Left colon (tissue), 2 donors: ENCODE results near the gene CPNE2. TPM values are rescaled to one million over a fixed set of nuclear protein-coding genes. Genes with fewer than 3 reads are reported as not detected.
A peak's percentile ranks its signal among the peaks of the same experiment; 100 is the strongest.
"Not testable (repeated sequence)": the region's sequence is repeated elsewhere in the genome, so short reads cannot be mapped to it uniquely, and the experiment has no call there.

ENCODE experiments used
- ATAC-seq: fragments of 200-7000 bp; cut with Tn5 transposase; one replicate; pipeline ENCODE4 v1.9.1; 2020; ENCODE audit warnings: mild to moderate bottlenecking, moderate library complexity
- DNase-seq, 2 donors: peaks; one replicate each; pipeline ENCODE4 v3.0.0-alpha.2; 2020
- intact Hi-C, 2 donors: fragments of 100-400 bp; cut with DNase I in 1 of 2; cut with micrococcal nuclease in 1 of 2; formaldehyde crosslinking; loops; one replicate each; pipeline versions ENCODE4 v1.11.2 to v1.14.0; 2022; cut with DNase I, micrococcal nuclease
- total RNA-seq, 2 donors: library from RNA; stranded (reverse); fragmentation: NEBNext Ultra II Directional; extraction: Animal tissue kit (Norgen Biotek cat#: 25700); gene quantifications; one replicate each; pipeline ENCODE4 v1.2.1, GENCODE V29; 2021
- donor health status: DM: no; HTN: no; CAD: no.
- donor health status: DM: yes; HTN: yes; CAD: no.

Gene CPNE2
- total RNA-seq, 2 donors from 2014 or later, result 73.2 to 91.0 TPM

DNA sequence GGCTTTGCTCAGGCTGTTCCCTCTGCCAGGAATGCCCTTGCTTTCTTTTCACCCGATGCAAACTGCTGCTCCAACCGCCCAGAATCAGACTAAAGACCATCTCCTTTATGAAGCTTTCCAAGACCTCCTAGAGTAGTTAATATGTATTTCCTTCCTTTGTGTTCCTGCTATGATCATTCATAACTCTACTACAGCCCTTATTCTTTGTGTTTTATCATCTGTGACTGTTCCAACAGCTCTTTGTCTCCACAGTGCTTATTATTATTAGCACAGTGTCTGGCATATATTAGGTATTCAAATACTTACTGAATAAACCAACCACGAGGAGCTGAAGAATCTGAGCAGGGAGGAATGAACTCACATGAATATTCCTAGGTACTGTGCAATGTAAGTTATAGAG is 85.8 kb downstream of the CPNE2 start:
- ATAC-seq, result no peak
- intact Hi-C loops, result no loop called here
- no peak for DNase-seq

DNA sequence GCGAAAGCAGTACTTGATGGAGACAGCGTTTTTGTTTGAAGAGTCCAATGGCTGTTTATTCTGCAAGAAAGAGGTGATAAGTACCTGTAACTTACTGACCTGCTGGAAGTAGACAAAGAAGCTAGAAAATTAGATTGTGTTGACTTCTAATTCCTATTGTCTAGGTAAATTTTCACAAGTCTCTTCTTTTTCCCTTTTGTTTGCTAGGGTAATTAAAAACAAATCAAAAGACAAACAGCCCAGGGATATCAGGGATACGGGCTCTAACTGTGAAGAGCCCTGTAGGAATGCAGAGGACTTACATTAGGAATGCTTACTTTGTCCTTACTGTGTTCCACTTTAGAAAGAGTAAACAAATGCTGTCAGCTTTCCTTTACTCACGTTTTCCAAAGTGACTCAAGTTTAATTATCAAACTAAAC is 86.4 kb downstream of the CPNE2 start:
- no peak for DNase-seq
- intact Hi-C loops, result no loop called here
- ATAC-seq, result no peak

DNA sequence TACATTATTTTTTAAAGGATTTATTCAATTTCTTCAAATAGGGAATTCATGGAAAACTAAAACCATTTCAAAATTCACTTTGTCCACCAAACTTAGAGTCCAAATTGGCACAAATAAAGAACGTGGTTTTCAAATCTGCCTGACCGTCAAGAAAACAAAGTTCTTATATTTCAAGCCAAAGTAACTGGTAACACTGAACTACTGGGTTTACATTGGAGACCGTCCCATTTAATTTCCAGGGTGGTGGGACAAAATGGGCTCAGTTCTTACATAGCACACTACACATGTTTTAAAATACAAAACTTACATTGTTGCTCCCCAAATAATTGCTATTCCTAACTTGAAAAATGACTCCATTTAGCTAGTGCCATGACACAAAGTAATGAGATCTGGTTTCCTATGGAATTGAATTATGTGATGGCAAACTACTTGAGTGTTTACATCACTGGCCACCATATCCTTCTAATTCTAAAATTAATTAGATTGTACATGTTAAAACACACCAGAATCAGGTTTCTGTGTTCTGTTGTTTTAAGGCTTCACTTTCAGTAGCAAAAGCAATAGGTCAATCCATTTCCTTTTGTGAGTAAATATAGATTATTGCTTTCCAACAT is 86.9 kb downstream of the CPNE2 start:
- intact Hi-C loops, result no loop called here
- ATAC-seq (no peak), DNase-seq (no peak)

DNA sequence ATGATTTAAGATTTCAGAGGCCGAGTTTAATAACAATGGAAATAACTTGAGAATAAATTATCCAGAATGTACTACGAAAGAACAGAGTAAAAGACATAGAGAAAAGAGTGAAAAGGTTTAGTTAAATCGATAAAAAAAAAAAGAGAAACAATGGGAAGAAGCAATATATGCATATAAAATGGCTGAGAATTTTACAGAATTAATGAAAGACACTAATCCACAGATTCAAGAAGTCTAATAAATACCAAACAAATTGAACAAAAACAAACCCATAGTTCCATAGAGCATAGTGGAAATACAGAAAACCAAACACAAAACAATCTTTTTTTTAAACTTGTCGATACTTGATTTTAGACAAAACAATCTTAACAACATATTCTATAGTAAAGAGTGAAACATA is 91.7 kb downstream of the CPNE2 start:
- ATAC-seq, result no peak
- no peak for DNase-seq
- intact Hi-C loops, result no loop called here

DNA sequence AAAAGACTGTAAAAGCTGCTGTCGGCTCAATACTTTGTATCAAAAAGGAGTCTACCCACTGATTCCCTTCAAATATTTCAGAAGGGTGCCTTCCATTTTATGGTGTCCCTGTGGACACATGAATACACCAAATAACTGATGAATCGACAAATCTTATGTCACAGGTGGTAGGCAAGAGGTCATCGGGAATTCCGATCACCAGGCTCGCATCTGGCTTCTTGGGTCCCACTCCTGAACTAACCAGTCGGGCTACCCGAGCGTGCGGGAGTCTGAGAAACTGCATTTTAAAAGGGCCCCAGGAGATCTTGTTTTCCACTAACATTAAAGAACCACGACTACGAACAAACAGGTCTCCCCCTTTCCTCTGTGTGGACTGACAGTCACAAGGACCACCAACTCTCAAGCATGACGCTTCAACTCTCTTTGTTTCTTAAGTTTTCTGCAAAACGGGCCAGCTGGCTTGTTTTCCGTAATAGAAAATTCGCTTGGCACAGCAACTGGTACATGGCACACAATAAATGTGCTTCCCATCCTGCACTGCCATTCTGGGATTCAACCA is 92.6 kb downstream of the CPNE2 start:
- ATAC-seq, result no peak
- intact Hi-C loops, result no loop called here

DNA sequence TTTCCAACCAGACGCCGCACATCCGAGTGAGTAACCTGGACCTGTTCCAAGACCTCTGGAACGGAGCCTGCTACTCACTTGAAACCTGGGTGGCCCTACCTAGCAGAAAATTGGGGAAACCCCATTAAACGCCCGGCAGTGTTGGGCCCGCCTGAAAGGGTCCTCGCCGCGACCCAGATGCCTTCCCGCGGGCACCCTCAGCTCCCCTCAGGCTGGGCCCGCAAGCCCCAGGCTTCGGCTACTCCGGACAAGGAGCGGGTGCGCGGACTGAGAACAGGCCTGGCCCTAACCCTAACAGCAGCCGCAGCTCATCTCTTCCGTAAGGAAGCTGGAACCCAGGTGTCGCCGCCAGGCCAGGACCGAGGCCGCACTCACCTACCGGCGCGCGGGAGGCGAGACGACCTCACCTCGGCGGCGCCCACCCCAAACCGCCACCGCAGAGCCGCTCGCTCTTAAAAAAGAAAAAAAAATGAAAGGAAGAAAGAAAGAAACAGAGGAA is 93.1 kb downstream of the CPNE2 start:
- peak; percentile 43 for ATAC-seq
- peak; percentile 41 to 57 for DNase-seq
- intact Hi-C loops, result no loop called here

More for the DNA sequence above, 92.6 kb downstream of the CPNE2 start:
- DNase-seq, result no peak

DNA sequence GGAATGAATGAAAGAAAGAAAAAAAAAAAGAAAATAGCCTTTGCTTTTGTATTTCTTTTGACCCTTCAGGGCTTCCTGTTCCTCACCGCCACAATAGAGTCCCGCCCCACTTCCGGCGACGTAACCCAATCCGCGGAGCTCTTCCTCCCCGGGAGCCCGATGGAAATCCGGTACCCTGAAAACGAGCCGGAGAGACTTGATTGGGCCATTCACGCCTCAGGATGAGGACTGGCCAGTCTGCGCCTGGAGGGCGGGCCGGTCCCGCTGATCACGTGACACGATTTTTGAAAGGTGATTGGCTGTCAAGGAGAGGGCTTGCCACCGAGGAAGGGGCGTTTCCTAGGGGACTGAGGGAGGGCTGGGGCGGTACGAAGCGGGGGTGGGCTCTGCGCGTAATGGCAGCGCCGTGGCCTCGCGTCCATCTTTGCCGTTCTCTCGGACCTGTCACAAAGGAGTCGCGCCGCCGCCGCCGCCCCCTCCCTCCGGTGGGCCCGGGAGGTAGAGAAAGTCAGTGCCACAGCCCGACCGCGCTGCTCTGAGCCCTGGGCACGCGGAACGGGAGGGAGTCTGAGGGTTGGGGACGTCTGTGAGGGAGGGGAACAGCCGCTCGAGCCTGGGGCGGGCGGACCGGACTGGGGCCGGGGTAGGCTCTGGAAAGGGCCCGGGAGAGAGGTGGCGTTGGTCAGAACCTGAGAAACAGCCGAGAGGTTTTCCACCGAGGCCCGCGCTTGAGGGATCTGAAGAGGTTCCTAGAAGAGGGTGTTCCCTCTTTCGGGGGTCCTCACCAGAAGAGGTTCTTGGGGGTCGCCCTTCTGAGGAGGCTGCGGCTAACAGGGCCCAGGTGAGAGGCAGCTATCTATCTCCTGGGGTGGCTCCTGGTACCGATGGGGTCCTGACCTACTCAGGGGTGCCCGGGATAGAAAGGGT is 93.8 kb downstream of the CPNE2 start, which contains the start of the genes PSME3IP1 and RSPRY1:
Gene PSME3IP1, minus strand, starts transcription at position 95 of the 927 bp plus-strand sequence. CDS start 12,185 bp downstream, outside the sequence.
Gene RSPRY1, plus strand, starts transcription at position 385 of the 927 bp plus-strand sequence. CDS start 18,330 bp downstream, outside the sequence.
- DNase-seq (peak; percentile 95 to 99), ATAC-seq (peak; percentile 87)
- intact Hi-C loops, result no loop called here

DNA sequence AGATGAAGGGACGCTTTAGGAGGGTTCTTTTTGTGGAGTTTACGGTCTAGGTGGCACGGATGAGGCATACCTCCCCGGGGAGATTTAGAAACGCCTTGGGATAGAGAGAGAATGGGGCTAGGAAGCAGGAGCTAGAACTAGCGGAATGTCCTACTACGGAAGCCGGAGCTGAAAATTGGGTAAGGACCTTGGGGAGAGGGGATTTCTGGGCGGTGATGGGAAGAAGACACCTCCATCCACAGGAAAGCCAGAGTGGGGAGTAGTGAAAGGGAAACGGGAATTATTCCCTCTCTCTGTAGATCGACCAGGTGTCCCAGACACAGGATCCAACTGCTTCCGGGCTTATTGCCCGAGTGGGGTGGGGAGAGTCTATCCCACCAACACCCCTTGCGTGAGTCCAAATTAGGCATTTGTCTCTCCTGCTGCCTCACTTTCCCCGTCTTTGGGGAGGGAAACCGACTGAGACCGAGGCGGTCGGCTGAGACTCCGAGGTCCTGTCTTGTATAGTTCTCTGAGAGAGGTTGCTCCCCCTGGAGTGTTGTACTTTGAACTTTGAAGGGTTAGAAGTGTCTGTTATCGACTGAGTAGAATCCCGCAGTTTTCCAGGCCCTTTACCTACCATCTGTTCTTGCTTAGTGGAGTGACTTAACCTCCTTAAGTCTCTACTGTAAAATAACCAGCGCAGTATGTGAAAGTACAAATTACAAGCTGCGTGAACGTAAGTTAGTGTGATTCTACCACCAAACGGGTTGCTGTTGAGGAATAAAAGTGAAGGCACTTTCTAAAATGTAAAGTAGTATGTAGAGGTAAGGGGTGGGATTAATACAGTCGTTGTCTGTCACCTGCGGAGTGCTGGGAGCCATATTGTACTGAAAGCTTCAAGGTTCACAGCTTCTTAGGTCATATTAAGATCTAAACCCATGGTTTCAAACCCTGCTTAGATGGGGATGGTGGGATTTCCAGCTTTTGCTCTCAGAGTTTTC is 94.8 kb downstream of the CPNE2 start:
- peak; percentile 37 to 41 for DNase-seq
- peak; percentile 40 for ATAC-seq
- intact Hi-C loops, result no loop called here

DNA sequence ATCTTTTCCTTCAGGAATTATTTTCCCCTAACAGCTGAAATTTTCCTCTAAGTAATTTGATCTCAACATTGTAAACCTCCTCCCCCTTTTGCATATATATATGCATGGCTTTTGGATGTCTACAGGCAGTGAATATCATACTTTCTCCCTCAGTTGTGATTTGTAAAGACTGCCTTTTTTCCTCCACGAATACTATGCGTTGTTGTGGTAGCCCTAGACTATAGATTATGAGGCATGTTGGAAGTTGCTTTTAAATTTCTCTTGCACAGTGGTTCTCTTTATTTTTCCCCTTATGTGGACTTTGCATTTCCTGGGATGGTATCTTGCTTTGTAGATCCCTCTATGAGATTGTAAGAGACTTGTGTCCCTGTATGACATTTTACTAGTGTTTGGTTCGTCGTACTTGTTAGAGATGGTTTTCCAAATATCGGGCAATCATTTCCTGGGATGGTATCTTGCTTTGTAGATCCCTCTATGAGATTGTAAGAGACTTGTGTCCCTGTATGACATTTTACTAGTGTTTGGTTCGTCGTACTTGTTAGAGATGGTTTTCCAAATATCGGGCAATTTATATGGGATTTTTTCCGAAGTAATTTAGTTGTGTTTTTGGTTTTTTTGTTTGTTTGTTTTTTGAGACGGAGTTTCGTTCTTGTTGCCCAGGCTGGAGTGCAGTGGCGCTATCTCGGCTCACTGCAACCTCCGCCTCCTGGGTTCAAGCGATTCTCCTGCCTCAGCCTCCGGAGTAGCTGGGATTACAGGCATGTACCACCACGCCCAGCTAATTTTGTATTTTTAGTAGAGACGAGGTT is 95.7 kb downstream of the CPNE2 start:
- intact Hi-C loops, DNase-seq, ATAC-seq: not testable (repeated sequence)

DNA sequence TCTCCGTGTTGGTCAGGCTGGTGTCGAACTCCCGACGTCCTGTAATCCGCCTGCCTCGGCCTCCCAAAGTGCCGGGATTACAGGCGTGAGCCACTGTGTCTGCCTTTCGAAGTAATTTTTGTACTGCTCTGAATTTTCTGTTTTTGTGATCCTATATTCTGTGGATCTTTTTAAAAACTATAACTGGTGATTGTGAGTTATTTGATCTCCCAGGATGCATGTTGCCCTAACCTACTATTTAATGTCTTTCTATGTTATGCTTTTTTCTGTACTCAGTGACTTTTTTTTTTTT is 96.3 kb downstream of the CPNE2 start:
- no peak for DNase-seq
- intact Hi-C loops, result no loop called here
- ATAC-seq, result no peak

DNA sequence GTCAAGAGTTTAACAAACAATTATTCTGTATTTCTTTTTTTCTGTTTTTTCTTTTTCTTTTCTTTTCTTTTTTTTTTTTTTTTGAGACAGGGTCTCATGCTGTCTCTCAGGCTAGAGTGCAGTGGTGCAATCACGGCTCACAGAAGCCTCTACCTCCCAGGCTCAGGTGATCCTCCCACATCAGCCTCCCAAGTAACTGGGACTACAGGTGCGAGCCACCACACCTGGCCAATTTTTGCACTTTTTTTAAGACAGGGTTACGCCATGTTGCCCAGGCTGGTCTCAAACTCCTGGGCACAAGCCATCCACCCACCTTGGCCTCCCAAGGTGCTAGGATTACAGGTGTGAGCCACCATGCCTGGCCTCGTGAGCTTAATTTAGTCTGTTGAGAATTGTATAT is 97.1 kb downstream of the CPNE2 start:
- intact Hi-C loops, ATAC-seq, DNase-seq: not testable (repeated sequence)

DNA sequence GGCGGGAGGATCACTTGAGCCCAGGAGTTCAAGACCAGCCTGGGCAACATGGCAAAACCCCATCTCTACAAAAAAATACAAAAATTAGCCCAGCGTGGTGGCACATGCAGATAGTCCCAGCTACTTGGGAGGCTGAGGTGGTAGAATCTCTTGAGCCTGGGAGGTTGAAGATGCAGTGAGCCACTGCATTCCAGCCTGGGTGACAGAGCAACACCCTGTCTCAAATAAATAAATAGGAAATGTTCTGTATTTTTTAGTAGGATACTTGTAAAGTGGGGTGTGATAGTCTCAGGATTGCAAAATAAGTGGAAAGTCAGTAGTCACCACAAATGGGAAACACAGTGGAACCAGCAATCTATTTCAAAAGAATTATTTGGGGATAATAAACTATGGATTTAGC is 97.8 kb downstream of the CPNE2 start:
- intact Hi-C loops, result no loop called here
- ATAC-seq (no peak), DNase-seq (no peak)

DNA sequence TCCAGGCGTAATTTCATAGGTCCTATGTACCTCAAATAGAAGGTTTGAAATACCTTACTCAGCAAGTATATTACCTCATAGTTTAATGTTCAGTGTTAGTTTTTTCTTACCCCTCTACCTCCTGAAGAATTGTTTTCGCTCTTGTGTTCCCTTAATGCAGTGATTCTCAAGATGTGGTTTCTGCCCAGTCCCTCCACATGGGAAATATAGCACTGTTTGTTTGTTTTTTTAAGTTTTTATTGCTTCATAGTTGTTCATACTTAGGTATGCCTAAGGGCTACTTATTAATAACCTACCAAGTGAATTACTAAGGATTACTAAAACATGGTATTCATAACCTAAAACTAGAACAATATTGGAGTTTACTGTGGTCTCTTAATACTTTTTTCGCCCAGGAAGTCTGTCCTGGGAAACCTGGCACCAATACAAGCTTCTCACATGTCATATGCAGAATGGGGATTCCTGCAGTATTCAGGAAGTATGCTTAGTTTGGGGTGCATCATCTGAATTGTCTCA is 98.7 kb downstream of the CPNE2 start:
- DNase-seq (no peak), ATAC-seq (no peak)
- intact Hi-C loops, result no loop called here

DNA sequence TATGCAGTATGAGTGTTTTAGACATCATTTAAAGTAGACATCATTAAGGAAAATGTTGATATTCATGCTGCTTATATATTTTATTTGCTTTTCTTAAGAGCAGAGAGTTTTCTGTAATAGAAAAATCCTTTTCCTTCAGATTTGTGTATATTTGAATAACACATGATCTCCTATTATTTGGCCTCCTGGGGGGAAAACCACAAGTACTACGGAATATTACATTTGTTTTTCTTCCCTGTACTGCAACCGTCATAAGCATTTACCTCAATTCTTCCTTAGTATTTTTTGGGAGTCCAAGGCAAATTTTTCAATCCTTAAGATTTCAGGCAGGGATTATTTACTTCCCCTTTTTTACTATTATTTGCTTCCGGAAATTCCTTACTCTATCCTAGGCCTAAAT is 99.8 kb downstream of the CPNE2 start:
- no peak for DNase-seq
- intact Hi-C loops, result no loop called here
- ATAC-seq, result no peak

DNA sequence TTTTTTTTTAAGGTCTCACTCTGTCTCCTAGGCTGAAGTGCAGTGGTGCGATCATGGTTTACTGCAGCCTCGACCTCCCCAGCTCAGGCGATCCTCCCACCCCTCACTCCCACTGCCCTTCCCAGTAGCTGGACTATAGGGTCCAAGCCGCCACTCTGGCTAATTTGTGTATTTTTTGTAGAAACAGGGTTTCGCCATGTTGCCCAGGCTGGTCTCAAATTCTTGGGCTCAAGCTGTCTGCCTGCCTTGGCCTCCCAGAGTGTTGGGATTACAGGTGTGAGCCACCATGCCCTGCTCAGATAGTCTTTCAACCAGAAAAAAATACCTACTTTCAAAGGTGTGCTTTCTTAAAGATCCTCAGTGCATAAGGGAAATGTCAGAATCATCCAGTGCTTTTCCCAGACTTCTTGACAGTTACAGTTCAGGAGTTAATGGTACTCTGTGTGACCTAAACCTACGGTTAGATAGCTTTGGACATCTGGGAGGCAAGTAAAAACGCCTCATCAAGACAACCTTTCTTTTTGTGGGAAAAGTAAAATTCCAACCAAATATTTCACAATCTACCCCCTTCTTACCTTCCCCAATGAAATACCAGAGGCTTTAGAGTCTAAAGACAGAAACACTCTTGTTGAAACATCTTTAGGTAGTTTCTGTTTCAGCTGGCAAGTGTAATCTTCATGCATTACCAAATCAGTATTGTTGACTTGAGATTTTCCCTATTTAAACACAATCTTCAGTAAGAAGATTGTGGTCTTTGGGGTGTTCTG is 100.5 kb downstream of the CPNE2 start:
- intact Hi-C loops, result no loop called here
- no peak for DNase-seq
- ATAC-seq, result no peak

DNA sequence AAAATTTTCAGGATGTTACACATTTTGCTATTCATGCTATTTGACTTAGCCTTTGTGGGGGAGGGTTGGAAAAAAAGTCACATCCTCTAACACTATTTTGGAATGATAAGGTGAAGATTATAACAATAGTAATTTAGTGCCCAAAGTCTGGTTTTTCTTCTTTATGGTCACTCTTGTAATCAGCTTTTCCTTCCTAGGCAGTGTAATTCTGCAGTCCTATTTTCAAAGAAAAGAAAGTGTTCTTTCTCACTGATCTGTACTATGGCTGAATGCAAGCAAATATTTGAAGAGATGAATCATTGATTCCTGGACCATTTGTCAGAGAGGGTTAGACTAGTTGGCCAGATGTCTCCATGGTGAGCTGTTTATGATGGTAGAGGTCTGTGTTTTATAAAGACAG is 102.1 kb downstream of the CPNE2 start:
- ATAC-seq, result peak; percentile 46
- no peak for DNase-seq
- intact Hi-C loops, result no loop called here

DNA sequence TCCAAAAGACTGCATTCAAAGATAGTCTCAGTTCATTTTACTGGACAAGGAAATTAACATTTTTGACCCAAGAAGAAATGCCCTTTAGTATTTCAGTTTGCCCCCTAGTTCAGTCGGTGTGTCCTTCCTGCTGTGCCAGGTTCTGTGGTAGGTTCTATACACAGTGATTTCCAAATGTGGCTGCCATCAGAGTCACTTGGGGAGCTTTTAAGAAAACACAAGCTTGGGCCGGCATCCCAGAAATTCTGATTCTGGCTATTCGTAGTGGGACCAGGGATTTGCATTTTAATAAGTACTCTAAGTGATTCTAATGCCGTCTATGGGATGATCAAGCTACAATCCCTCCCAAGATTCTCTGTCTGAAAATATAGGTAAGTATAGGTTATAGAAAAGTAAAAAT is 103.9 kb downstream of the CPNE2 start:
- intact Hi-C loops, result no loop called here
- ATAC-seq (no peak), DNase-seq (no peak)
